OCI-LY1 (cell line): Measurements from ENCODE around the gene RNF157.

Experiments
- H2AFZ ChIP-seq: fragments of 200-600 bp; sonication (generic), shearing (Covaris generic); 2 replicates; pipeline ENCODE4 v1.6.0; 2014; ENCODE audit warnings: antibody characterized with exemption, mild to moderate bottlenecking, low read length
- H3F3A ChIP-seq: fragments of 200-600 bp; sonication (generic), shearing (Covaris generic); 2 replicates; pipeline ENCODE4 v1.6.0; 2014; ENCODE audit warnings: mild to moderate bottlenecking, antibody characterized with exemption, low read length, moderate library complexity; ENCODE audit not compliant: insufficient read depth
- H3K27ac ChIP-seq: fragments of 200-600 bp; sonication (generic); 2 replicates; pipeline ENCODE4 v1.5.1; 2014; ENCODE audit warnings: low read length, mixed run types, mild to moderate bottlenecking, low read depth; ENCODE audit not compliant: poor library complexity, severe bottlenecking
- H3K27me3 ChIP-seq: fragments of 200-600 bp; sonication (generic); 2 replicates; pipeline ENCODE4 v1.6.0; 2014; ENCODE audit warnings: antibody characterized with exemption, mild to moderate bottlenecking, low read length, moderate library complexity; ENCODE audit not compliant: insufficient read depth
- H3K36me3 ChIP-seq: fragments of 200-600 bp; sonication (generic); 2 replicates; pipeline ENCODE4 v1.6.1; 2014; ENCODE audit warnings: mild to moderate bottlenecking, antibody characterized with exemption, low read length, moderate library complexity, mixed read lengths; ENCODE audit not compliant: insufficient read depth
- H3K4me1 ChIP-seq: fragments of 200-600 bp; sonication (generic); 2 replicates; pipeline ENCODE4 v1.5.1; 2014; ENCODE audit warnings: mild to moderate bottlenecking, low read length, moderate library complexity; ENCODE audit not compliant: insufficient read depth, severe bottlenecking
- H3K4me2 ChIP-seq: fragments of 200-600 bp; sonication (generic), shearing (Covaris generic); 2 replicates; pipeline ENCODE4 v1.6.1; 2014; ENCODE audit warnings: low read length
- H3K4me3 ChIP-seq: fragments of 200-600 bp; sonication (generic); 2 replicates; pipeline ENCODE4 v1.5.1; 2014; ENCODE audit warnings: low read length, low read depth, mild to moderate bottlenecking, mixed read lengths; ENCODE audit not compliant: poor library complexity, severe bottlenecking
- H3K79me2 ChIP-seq: fragments of 200-600 bp; shearing (Covaris generic); 2 replicates; pipeline ENCODE4 v1.6.1; 2016; ENCODE audit warnings: mixed run types, low read length, mixed read lengths; ENCODE audit not compliant: insufficient read depth
- H3K9ac ChIP-seq: fragments of 200-600 bp; sonication (generic), shearing (Covaris generic); 2 replicates; pipeline ENCODE4 v1.6.1; 2014; ENCODE audit warnings: mild to moderate bottlenecking, low read length, mixed read lengths
- H3K9me2 ChIP-seq: fragments of 200-600 bp; sonication (generic), shearing (Covaris generic); 2 replicates; pipeline ENCODE4 v1.6.1; 2014; ENCODE audit warnings: low read depth, mild to moderate bottlenecking, low read length, mixed read lengths
- H3K9me3 ChIP-seq: fragments of 200-600 bp; shearing (Covaris generic); 2 replicates; pipeline ENCODE4 v1.6.1; 2014; ENCODE audit warnings: low read length, mixed read lengths
- H4K20me1 ChIP-seq: fragments of 200-600 bp; sonication (generic), shearing (Covaris generic); 2 replicates; pipeline ENCODE4 v1.6.0; 2016; ENCODE audit warnings: mild to moderate bottlenecking, low read length; ENCODE audit not compliant: insufficient read depth
- CTCF ChIP-seq: fragments of 200-600 bp; sonication (generic), shearing (Covaris generic); IDR thresholded peaks from 2 replicates; pipeline ENCODE4 v1.5.1; 2017; ENCODE audit warnings: mild to moderate bottlenecking, antibody characterized with exemption, low read length, moderate library complexity, mixed read lengths
- EZH2 ChIP-seq: fragments of 200-600 bp; sonication (generic), shearing (Covaris generic); IDR thresholded peaks from 2 replicates; pipeline ENCODE4 v1.8.0; 2017; ENCODE audit warnings: borderline replicate concordance, mixed run types, mild to moderate bottlenecking, antibody characterized with exemption, low read length, moderate library complexity, mixed read lengths

RNF157 gene

DNA sequence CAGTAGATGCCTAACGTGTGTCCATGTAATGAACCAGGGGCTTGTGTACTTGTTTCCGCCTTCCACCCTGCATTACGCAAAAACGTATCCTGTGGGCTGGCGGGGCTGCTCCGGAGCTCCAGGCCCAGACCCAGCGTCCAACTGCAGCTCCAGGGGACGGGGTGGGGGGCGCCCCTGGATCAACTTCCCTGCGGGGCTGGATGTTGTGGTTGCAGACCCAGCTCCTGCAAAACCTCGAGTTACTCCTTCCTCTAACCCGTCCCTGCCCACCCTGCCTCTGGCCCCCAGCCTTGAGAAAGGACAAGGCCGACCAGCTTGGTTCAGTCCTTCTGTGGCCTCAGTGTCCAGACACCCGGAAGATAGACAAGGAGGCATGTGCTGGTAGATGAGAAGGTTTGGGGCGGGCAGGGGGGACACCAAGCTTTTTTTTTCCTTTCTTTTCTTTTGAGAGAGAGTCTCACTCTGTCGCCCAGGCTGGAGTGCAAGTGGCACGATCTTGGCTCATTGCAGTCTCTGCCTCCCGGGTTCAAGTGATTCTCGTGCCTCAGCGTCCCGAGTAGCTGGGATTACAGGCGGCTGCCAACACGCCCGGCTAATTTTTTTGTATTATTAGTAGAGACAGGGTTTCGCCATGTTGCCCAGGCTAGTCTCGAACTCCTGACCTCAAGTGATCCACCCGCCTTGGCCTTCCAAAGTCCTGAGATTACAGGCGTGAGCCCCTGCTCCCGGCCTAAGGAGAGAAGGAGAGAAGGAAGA lies 136.0 kb downstream of the RNF157 start:
- no peaks in the 10 kb centered on the region for H3F3A ChIP-seq
- no peaks in the 10 kb centered on the region for H3K79me2 ChIP-seq
- no peaks in the 10 kb centered on the region for H3K9me2 ChIP-seq
- no peak overlapping the region for H2AFZ ChIP-seq
- peaks cover 12% of the 10 kb centered on the region for H3K4me1 ChIP-seq
- H3K4me3 ChIP-seq, result peak overlapping the region; percentile 87
- no peaks in the 10 kb centered on the region for H3K27me3 ChIP-seq
- no peaks in the 10 kb centered on the region for H3K9me3 ChIP-seq
- H3K4me2 ChIP-seq, result peak overlapping the region; percentile 95
- no peak overlapping the region for H3K27ac ChIP-seq
- H3K9ac ChIP-seq, result peak overlapping the region; percentile 80; the same call in 1 of the 2 replicates
- no peaks in the 10 kb centered on the region for H4K20me1 ChIP-seq
- no peak for TF ChIP-seq EZH2
- TF ChIP-seq CTCF, result no peak
- peaks cover 20% of the 10 kb centered on the region; the same call in 1 of the 2 replicates for H3K36me3 ChIP-seq

- Histone ChIP-seq H3K9me2 (no peaks in the 10 kb centered on the region), H3K9ac (peak within 1 kb of the TSS; percentile 80), H3K4me3 (peak within 1 kb of the TSS; percentile 87), H3K4me1 (peaks cover 12% of the 10 kb centered on the region), H3K27me3 (no peaks in the 10 kb centered on the region), H3K9me3 (no peaks in the 10 kb centered on the region), H3K36me3 (peaks cover 26% of the 10 kb centered on the region; the same call in 1 of the 2 replicates), H3F3A (no peaks in the 10 kb centered on the region), H3K79me2 (no peaks in the 10 kb centered on the region), H3K27ac (no peak within 1 kb of the TSS), H4K20me1 (no peaks in the 10 kb centered on the region), H2AFZ (no peak within 1 kb of the TSS), H3K4me2 (peak within 1 kb of the TSS; percentile 95)
- no peak for TF ChIP-seq CTCF
- no peak for TF ChIP-seq EZH2
Measured at GRCh38 chr17:76103274-76104139, 136.8 kb downstream of the RNF157 start, which contains the start of gene EXOC7. TSS of gene EXOC7 (minus strand) at chr17:76103787. CDS start at chr17:76103692, 95 bp downstream.

- Histone ChIP-seq H3K4me2 (peak overlapping the region; percentile 95), H3K27ac (no peak overlapping the region), H3K9me3 (no peaks in the 10 kb centered on the region), H3K27me3 (no peaks in the 10 kb centered on the region), H3K4me3 (peak overlapping the region; percentile 87), H3K4me1 (peaks cover 12% of the 10 kb centered on the region), H2AFZ (no peak overlapping the region), H3K9ac (peak overlapping the region; percentile 80), H3F3A (no peaks in the 10 kb centered on the region), H3K79me2 (no peaks in the 10 kb centered on the region), H4K20me1 (no peaks in the 10 kb centered on the region), H3K9me2 (no peaks in the 10 kb centered on the region), H3K36me3 (peaks cover 27% of the 10 kb centered on the region; the same call in 1 of the 2 replicates)
- no peak for TF ChIP-seq EZH2
- no peak for TF ChIP-seq CTCF
Measured at GRCh38 chr17:76102944-76103273, 137.4 kb downstream of the RNF157 start.
